Measurements from ENCODE around the gene GRB10.
"Not testable (repeated sequence)": the region's sequence is repeated elsewhere in the genome, so short reads cannot be mapped to it uniquely, and the experiment has no call there.

- TF ChIP-seq CTCF (IDR thresholded peaks at IDR 0.05); POLR2AphosphoS5 (IDR thresholded peaks at IDR 0.05; ENCODE audit: low read depth, low read length); TCF7L2 (IDR thresholded peaks at IDR 0.05; ENCODE audit: low read depth, low read length): not testable (repeated sequence)
- TF ChIP-seq, protein P1, sequence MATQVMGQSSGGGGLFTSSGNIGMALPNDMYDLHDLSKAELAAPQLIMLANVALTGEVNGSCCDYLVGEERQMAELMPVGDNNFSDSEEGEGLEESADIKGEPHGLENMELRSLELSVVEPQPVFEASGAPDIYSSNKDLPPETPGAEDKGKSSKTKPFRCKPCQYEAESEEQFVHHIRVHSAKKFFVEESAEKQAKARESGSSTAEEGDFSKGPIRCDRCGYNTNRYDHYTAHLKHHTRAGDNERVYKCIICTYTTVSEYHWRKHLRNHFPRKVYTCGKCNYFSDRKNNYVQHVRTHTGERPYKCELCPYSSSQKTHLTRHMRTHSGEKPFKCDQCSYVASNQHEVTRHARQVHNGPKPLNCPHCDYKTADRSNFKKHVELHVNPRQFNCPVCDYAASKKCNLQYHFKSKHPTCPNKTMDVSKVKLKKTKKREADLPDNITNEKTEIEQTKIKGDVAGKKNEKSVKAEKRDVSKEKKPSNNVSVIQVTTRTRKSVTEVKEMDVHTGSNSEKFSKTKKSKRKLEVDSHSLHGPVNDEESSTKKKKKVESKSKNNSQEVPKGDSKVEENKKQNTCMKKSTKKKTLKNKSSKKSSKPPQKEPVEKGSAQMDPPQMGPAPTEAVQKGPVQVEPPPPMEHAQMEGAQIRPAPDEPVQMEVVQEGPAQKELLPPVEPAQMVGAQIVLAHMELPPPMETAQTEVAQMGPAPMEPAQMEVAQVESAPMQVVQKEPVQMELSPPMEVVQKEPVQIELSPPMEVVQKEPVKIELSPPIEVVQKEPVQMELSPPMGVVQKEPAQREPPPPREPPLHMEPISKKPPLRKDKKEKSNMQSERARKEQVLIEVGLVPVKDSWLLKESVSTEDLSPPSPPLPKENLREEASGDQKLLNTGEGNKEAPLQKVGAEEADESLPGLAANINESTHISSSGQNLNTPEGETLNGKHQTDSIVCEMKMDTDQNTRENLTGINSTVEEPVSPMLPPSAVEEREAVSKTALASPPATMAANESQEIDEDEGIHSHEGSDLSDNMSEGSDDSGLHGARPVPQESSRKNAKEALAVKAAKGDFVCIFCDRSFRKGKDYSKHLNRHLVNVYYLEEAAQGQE (IDR thresholded peaks at IDR 0.05; ENCODE audit: insufficient read depth in 1 of 2, low read depth in 2 of 2, low read length in 1 of 2), result not testable (repeated sequence)
These were observed 199.4 kb downstream of the GRB10 start for GRCh38 chr7:50583295-50583694.
